GM19240 (cell line): ENCODE results near the gene C4orf50.

Source experiments
- DNase-seq: peaks from one replicate; pipeline ENCODE4 v3.0.0; 2011; ENCODE audit warnings: low spot score; ENCODE audit not compliant: insufficient read length

Gene C4orf50

GRCh38 chr4:5891563-5892322 is 126.5 kb downstream of the C4orf50 start:
- no peak for DNase-seq

GRCh38 chr4:5890063-5890727 is 128.0 kb downstream of the C4orf50 start:
- no peak for DNase-seq

- no peak for DNase-seq
Measured at GRCh38 chr4:5889002-5889696, 129.1 kb downstream of the C4orf50 start.

GRCh38 chr4:5888222-5889001 is 129.8 kb downstream of the C4orf50 start:
- no peak for DNase-seq

- no peak for DNase-seq
Measured at GRCh38 chr4:5887361-5888221, 130.6 kb downstream of the C4orf50 start.

DNA sequence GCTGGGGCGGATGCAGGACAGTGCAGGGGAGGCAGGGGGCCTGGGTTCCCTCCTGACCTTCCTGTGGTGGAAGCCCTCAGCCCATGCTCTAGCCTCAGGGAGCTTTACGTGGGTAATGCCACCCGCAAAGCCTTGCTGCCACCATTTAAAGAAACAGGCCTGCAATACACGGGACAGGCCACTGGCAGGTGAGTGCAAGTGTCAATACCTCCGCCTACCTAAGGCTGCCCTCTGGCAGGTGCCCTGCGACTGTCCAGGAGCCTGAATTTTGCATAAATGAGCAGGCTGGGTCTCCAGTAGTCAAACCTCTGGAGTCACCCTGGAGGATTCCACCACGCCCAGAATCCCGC is 131.2 kb downstream of the C4orf50 start:
- no peak for DNase-seq

DNA sequence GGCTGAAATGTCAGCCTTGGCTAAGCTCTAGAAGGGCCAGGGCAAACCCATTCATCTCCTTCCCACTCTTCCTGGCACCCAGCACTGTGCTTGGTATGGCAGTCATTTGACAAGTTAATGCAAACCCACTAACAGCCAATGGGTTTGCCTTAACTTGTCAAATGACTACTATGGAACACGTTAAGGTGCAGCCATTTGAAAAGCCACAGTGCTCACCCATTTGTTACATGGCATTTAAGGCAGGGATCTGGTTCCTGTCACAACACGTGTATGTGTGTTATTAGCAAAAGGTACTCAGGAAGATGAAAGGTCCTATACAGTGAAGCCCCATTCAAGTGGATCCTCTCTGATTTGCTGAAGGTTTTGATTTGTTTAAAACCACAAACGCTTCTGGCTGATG is 132.5 kb downstream of the C4orf50 start:
- DNase-seq, result no peak

GRCh38 chr4:5884796-5885195 is 133.4 kb downstream of the C4orf50 start:
- DNase-seq, result no peak

GRCh38 chr4:5883916-5884315 is 134.3 kb downstream of the C4orf50 start:
- no peak for DNase-seq

GRCh38 chr4:5882947-5883346 is 135.3 kb downstream of the C4orf50 start:
- DNase-seq, result no peak

- no peak for DNase-seq
Measured at GRCh38 chr4:5881340-5881739, 136.9 kb downstream of the C4orf50 start.

DNA sequence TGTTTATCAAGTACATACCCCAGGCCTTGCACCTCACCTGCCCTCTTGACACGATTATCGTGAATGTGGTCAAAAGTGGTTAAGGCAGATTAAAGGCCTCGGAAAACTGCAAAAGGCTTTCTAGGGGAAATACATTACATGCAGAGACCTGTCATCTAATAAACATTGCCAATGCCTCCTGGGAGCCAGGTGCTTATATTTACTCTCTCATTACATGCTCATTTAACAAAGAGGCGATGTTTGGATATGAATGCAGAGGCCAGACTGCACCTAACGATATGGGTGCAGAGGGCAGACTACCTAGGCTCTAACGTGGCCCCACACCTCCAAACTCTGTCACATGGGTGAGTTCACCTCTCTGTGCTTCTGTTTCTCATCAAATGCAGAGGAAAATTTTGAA is 139.9 kb downstream of the C4orf50 start:
- DNase-seq, result no peak

- no peak for DNase-seq
Measured at GRCh38 chr4:5877392-5877791, 140.8 kb downstream of the C4orf50 start.

DNA sequence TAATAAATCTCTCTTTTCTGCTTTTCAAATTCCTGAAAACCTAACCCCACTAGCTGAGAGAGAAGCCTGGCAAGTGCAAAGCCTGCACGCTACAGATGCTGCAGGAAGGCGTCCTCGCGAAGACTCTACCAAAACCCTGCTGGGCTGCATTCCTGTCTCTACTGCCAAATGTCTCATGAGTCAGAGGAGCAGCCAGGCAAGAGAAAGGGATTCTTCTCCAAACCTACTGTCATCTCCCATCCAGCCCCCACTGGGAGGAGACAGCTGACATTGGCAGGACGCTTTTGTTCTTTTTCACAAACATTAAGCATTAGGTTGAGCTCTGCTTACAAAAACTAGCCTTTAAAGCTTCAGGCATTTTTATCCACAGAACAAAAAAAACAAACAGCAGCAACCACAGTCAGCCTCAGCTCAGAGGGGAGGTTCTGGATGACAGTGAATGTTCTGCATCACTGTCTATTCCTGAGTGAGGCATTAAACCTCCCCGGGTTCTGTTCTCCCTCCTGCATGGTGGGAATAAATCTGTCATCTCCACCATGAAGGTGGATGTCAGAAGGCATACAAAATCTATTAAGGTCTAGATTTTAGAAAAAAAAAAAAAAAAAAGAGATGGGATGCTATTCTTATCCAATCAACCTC is 143.3 kb downstream of the C4orf50 start:
- DNase-seq, result no peak

GRCh38 chr4:5870701-5871100 is 147.5 kb downstream of the C4orf50 start:
- no peak for DNase-seq

DNA sequence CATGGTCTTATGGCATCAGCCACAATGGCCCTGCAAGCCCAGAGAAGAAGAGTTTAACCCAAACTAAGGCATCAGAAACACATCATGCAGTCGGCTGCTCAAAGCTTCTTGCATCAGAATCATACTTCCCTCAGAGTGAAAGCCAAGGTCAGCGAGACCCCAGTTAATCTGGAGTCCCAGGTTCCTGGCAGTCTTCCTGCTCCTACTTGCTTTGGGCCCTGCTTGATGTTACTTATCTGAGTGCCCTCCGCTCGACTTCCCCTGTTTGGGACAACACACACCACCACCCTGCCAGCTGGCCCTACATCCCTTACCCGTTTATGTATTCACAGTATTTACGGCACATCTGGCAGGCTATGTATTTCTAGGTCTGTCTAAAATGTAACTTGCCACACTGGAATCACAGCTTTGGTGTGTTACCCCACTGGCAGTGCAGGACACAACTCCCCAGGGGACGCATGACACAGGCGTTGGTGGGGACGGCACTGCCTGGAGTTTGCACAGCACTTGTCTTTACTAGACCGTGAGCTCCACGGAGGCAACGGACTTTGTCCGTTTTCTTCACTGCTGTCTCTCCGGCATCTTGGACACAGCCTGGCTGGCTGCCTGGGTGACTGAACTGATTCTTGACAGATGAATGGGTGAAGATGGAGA is 148.1 kb downstream of the C4orf50 start:
- no peak for DNase-seq

DNA sequence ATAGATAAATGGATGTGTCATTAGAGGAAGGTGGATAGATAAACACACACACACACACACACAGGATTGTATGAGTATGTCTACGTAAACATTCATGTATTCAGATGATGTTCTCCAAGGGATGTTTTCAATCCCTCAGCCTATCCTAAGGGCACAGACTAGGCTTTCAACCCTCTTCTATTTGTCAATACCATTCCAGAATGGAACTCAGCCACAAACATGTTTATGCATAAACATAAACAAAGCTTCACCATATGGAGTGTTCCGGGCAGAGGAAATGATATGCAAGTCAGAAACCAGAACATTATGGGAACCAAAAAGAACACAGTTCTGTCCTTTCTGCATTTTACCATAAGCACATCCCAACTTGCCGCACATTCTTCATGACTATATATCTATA is 150.4 kb downstream of the C4orf50 start:
- DNase-seq, result no peak

DNA sequence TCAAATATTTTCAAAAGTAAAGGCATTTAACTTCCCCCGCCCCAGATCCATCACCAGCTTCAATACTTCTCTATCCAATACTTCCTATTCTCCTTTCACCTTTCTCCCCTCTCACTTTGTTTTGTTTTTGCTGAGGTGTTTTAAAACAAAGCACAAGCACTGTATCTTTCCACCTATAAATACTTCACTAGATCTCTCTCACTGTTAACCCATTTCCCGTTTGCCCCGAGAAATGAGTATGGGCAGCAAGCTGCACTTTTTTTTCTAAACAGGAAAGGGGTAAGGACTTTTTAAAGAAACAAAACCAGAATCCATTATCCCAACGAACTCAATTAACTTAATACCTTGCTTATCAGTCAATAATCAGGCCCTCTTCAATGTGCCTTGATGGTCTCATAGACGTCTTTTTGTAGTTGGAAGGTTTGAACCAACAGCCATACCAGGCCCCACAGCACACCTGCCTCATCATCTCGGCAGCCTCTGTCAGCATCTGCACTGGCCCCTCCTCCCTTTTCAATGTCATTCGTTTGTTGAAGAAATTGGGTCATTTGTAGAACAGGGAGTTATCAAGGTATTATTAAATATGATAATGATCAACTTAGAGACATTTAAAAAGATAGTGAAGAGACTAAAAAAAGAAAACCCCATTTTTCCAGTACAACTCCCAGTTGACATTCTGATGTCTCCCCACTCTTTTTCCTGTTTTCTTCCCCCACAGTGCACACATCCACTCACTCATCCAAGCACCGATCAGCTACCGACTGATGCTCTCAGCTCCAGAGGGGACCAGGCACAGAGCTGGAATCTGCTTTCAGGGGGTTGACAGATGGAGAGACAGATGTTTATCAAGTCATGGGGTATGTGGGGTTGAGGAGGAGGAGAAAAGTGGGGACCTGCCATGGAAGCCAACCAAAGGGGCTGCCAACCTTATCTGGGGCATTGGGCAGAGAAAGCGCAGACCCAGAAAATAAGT is 151.1 kb downstream of the C4orf50 start:
- no peak for DNase-seq
